Metanephros (tissue), 2 donors: Measurements from ENCODE around the gene WFDC10B. TPM values are rescaled to one million over a fixed set of nuclear protein-coding genes. Genes with fewer than 3 reads are reported as not detected.

Experiments
- small RNA-seq: library from RNA; depleted of rRNA; stranded (forward); fragments of <200 nt; gene quantifications from one replicate; pipeline ENCODE3, GENCODE V24; 2014; ENCODE audit warnings: low replicate concordance
- total RNA-seq: library from RNA; depleted of rRNA; stranded (reverse); fragments of >200 nt; gene quantifications from one replicate; pipeline ENCODE4 v1.2.3, GENCODE V29; 2014

The WFDC10B gene
- not detected for total RNA-seq

GRCh38 chr20:45704969-45705637 is at the start of gene WFDC10B:
TSS of gene WFDC10B (minus strand) at chr20:45705019. CDS start at chr20:45685992, 19,027 bp downstream.

GRCh38 chr20:45722047-45722446 is 17.2 kb upstream of the WFDC10B start, which contains the start of gene SPINT4:
TSS of gene SPINT4 (plus strand) at chr20:45722347. CDS start at chr20:45722368, 21 bp downstream.

DNA sequence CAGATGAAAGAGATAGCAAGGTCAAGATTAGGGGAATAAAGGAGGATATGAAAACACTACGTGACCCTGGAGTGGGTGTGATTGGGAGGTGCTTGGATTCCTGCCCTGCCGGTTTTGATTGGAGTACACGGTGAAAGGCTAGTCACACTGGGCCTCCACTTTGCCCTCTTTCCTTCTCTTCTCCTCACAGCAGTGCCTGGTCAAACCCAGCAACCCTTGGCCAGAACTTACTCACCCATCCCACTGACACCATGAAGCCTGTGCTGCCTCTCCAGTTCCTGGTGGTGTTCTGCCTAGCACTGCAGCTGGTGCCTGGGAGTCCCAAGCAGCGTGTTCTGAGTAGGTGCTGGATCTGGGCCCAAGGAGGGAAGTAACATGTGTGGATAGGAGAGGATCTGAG is 2.9 kb downstream of the WFDC10B start, which contains the start of gene WFDC13:
Gene WFDC13 (plus strand): TSS at position 166 of the 400 bp plus-strand sequence. CDS start 86 bp downstream, at position 252.

GRCh38 chr20:45670139-45670538 is 34.7 kb downstream of the WFDC10B start, which contains the start of gene WFDC11:
TSS of gene WFDC11 (minus strand) at chr20:45670239. CDS start at chr20:45650600, 19,639 bp downstream.

Small RNA genes within 50 kb of the gene (small RNA-seq; reads per million reads assigned to genes)
- gene MIR3617 (not detected), gene SPINT5P (not detected)

Other genes with a start within 250 kb of the WFDC10B start
- 77.5 TPM for gene WFDC2, start 235.3 kb downstream of the WFDC10B start, total RNA-seq
- not detected for gene SPINT3, start 189.4 kb downstream of the WFDC10B start, total RNA-seq
- not detected for gene WFDC6, start 165.5 kb downstream of the WFDC10B start, total RNA-seq
- not detected for gene EPPIN, start 157.6 kb downstream of the WFDC10B start, total RNA-seq
- gene WFDC8, start 125.7 kb downstream of the WFDC10B start, total RNA-seq: not detected
- gene WFDC10A, start 75.3 kb downstream of the WFDC10B start, total RNA-seq: not detected
- not detected for gene WFDC9, start 73.7 kb downstream of the WFDC10B start, total RNA-seq
- gene WFDC11, start 34.8 kb downstream of the WFDC10B start, total RNA-seq: not detected
- not detected for gene WFDC13, start 3.0 kb downstream of the WFDC10B start, total RNA-seq
- gene SPINT4, start 17.3 kb upstream of the WFDC10B start, total RNA-seq: not detected
- 0.99 TPM for gene WFDC3, start 86.9 kb upstream of the WFDC10B start, total RNA-seq
- 18.5 TPM for gene DNTTIP1, start 86.9 kb upstream of the WFDC10B start, total RNA-seq
- gene UBE2C, start 107.6 kb upstream of the WFDC10B start, total RNA-seq: 22.7 TPM
- 555 TPM for gene TNNC2, start 122.3 kb upstream of the WFDC10B start, total RNA-seq
- gene SNX21, start 128.8 kb upstream of the WFDC10B start, total RNA-seq: 41.5 TPM
- 29.6 TPM for gene ACOT8, start 152.4 kb upstream of the WFDC10B start, total RNA-seq
- 4.8 TPM for gene ZSWIM3, start 152.6 kb upstream of the WFDC10B start, total RNA-seq
- 8.3 TPM for gene ZSWIM1, start 176.2 kb upstream of the WFDC10B start, total RNA-seq
- 4.7 TPM for gene SPATA25, start 182.6 kb upstream of the WFDC10B start, total RNA-seq
- 14.6 TPM for gene NEURL2, start 186.2 kb upstream of the WFDC10B start, total RNA-seq
- 90.0 TPM for gene CTSA, start 186.3 kb upstream of the WFDC10B start, total RNA-seq
- 95.5 TPM for gene PLTP, start 207.1 kb upstream of the WFDC10B start, total RNA-seq
- gene PCIF1, start 229.7 kb upstream of the WFDC10B start, total RNA-seq: 33.2 TPM